ENCODE results near the gene INVS. TPM values are rescaled to one million over a fixed set of nuclear protein-coding genes. Genes with fewer than 3 reads are reported as not detected.

The INVS gene
- total and polyA plus RNA-seq, 4 donors, result 4.1 to 33.3 (median 13.1) TPM

DNA sequence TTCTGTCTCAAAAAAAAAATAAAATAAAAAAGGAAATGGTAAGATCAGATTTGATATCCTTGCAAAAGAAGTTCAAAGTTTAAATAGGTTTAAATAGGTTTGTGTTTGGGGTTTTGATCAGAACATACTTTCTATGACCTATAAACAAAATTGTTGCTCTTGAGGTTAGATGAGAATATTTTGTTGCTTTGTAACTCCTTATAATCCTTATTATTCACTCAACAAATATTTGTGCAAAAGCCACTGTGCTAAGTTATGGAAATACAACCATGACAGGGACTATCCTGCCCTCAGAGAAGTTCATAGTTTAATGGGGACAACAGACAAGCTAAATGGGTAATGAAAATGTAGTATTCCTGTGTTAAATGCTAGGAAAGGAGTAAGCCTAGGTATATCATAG is 71.5 kb downstream of the INVS start:
- no peak for ATAC-seq (ENCODE audit: low FRiP score)
- no peaks in the 10 kb centered on the region for H3K9me3 ChIP-seq (ENCODE audit: control insufficient read depth, low read length)
- peaks cover 0 to 1% of the 10 kb centered on the region in 2 donors for H3K27me3 ChIP-seq (ENCODE audit: control insufficient read depth in 1 of 2, insufficient read depth in 2 of 2, low read length in 1 of 2)
- no peak overlapping the region for H3K27ac ChIP-seq (ENCODE audit: low read depth in 1 of 2, low read length in 2 of 2)
- peaks cover 0 to 4% of the 10 kb centered on the region in 2 donors for H3K4me1 ChIP-seq (ENCODE audit: control insufficient read depth in 1 of 2, insufficient read depth in 2 of 2, low read length in 2 of 2)
- H3K4me3 ChIP-seq (ENCODE audit: low read length in 2 of 2), result no peak overlapping the region
- intact Hi-C loops (cut with DNase I), result no loop called here
- H3K36me3 ChIP-seq (ENCODE audit: control insufficient read depth in 1 of 2, insufficient read depth in 2 of 2, low read length in 1 of 2), result peaks cover 4 to 5% of the 10 kb centered on the region in 2 donors
- DNase-seq, result no peak

DNA sequence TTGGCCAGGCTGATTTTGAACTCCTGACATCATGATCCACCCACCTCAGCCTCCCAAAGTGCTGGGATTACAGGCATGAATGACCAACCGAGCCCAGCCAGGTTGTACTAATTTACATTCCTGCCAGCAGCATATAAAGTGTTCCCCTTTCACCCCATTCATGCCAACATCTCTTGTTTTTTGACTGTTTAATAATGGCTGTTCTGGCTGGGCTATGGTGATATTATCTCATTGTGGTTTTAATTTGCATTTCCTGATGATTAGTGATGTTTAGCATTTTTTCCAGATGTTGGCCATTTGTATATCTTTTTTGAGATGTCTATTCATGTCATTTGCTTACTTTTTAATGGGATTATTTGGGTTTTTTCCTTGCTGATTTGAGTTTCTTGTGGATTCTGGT is 87.3 kb downstream of the INVS start:
- intact Hi-C loops (cut with DNase I), result no loop called here
- no peak for ATAC-seq (ENCODE audit: low FRiP score)
- H3K27ac ChIP-seq (ENCODE audit: low read depth in 1 of 2, low read length in 2 of 2), result no peak overlapping the region
- no peaks in the 10 kb centered on the region for H3K36me3 ChIP-seq (ENCODE audit: control insufficient read depth in 1 of 2, insufficient read depth in 2 of 2, low read length in 1 of 2)
- no peaks in the 10 kb centered on the region for H3K4me1 ChIP-seq (ENCODE audit: control insufficient read depth in 1 of 2, insufficient read depth in 2 of 2, low read length in 2 of 2)
- H3K9me3 ChIP-seq (ENCODE audit: control insufficient read depth, low read length), result no peaks in the 10 kb centered on the region
- WGBS, 2 donors, result 86 to 90% methylated on average over 1 of the region's 1 CpG
- DNase-seq, result no peak
- H3K27me3 ChIP-seq (ENCODE audit: control insufficient read depth in 1 of 2, insufficient read depth in 2 of 2, low read length in 1 of 2), result no peaks in the 10 kb centered on the region
- no peak overlapping the region for H3K4me3 ChIP-seq (ENCODE audit: low read length in 2 of 2)

DNA sequence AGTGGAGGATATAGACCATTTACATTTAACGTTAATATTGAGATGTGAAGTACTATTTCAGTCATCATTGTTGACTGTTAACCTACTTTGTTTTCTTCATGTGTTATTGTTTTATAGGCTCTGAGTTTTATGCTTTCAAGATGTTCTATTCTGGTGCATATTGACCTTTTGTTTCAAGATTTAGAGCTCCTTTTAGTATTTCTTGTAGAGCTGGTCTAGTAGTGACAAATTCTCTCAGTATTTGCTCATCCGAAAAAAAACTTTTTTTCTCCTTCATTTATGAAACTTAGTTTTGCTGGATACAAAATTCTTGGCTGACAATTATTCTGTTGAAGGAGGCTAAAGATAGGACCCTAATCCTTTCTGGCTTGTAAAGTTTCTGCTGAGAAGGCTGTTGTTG is 91.3 kb downstream of the INVS start:
- no peaks in the 10 kb centered on the region for H3K27me3 ChIP-seq (ENCODE audit: control insufficient read depth in 1 of 2, insufficient read depth in 2 of 2, low read length in 1 of 2)
- no peak overlapping the region for H3K27ac ChIP-seq (ENCODE audit: low read depth in 1 of 2, low read length in 2 of 2)
- H3K36me3 ChIP-seq (ENCODE audit: control insufficient read depth in 1 of 2, insufficient read depth in 2 of 2, low read length in 1 of 2), result peaks cover 0 to 2% of the 10 kb centered on the region in 2 donors
- no peaks in the 10 kb centered on the region for H3K4me1 ChIP-seq (ENCODE audit: control insufficient read depth in 1 of 2, insufficient read depth in 2 of 2, low read length in 2 of 2)
- DNase-seq, result no peak
- H3K9me3 ChIP-seq (ENCODE audit: control insufficient read depth, low read length), result no peaks in the 10 kb centered on the region
- no peak for ATAC-seq (ENCODE audit: low FRiP score)
- peak overlapping the region in 1 of 2 donors; percentile 8 for H3K4me3 ChIP-seq (ENCODE audit: low read length in 2 of 2)
- intact Hi-C loops (cut with DNase I), result no loop called here
- 95 to 96% methylated on average over 2 of the region's 2 CpGs for WGBS, 2 donors

DNA sequence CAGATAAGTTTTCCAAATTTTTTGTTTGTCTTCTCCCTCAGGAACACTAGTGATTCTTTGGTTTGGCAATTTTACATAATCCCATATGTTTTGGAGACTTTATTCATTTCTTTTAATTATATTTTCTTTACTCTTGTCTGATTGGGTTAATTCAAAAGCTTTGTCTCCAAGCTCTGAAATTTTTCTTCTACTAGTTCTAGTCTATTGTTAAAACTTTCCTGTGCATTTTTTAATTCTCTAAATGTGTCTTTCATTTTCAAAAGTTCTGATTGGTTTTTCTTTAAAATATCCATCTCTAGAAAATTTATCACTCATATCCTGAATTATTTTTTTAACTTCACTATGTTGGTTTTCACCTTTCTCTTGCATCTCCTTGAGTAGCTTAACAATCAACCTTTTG is 92.2 kb downstream of the INVS start:
- H3K36me3 ChIP-seq (ENCODE audit: control insufficient read depth in 1 of 2, insufficient read depth in 2 of 2, low read length in 1 of 2), result peaks cover 0 to 2% of the 10 kb centered on the region in 2 donors
- DNase-seq (no peak), ATAC-seq (ENCODE audit: low FRiP score) (no peak)
- intact Hi-C loops (cut with DNase I), result no loop called here
- no peaks in the 10 kb centered on the region for H3K4me1 ChIP-seq (ENCODE audit: control insufficient read depth in 1 of 2, insufficient read depth in 2 of 2, low read length in 2 of 2)
- no peak overlapping the region for H3K27ac ChIP-seq (ENCODE audit: low read depth in 1 of 2, low read length in 2 of 2)
- H3K27me3 ChIP-seq (ENCODE audit: control insufficient read depth in 1 of 2, insufficient read depth in 2 of 2, low read length in 1 of 2), result no peaks in the 10 kb centered on the region
- H3K9me3 ChIP-seq (ENCODE audit: control insufficient read depth, low read length), result no peaks in the 10 kb centered on the region
- no peak overlapping the region for H3K4me3 ChIP-seq (ENCODE audit: low read length in 2 of 2)

DNA sequence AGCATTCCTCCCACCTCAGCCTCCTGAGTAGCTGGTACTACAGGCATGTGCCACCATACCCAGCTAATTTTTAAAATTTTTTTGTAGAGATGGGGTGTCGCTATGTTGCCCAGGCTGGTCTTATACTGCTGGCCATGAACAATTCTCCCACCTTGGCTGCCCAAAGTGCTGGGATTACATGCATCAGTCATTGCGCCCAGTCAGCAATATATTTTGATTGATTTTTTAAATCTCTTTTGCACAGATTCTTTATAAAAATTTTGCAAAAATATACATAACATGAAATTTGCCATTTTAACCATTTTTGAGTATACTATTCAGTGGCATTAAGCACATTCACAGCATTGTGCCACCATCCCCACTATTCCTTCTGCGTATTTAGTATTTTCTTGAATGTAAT is 94.0 kb downstream of the INVS start:
- no peaks in the 10 kb centered on the region for H3K4me1 ChIP-seq (ENCODE audit: control insufficient read depth in 1 of 2, insufficient read depth in 2 of 2, low read length in 2 of 2)
- DNase-seq, result no peak
- no peak for ATAC-seq (ENCODE audit: low FRiP score)
- 97 to 99% methylated on average over 3 of the region's 3 CpGs for WGBS, 2 donors
- no peaks in the 10 kb centered on the region for H3K27me3 ChIP-seq (ENCODE audit: control insufficient read depth in 1 of 2, insufficient read depth in 2 of 2, low read length in 1 of 2)
- peaks cover 0 to 2% of the 10 kb centered on the region in 2 donors for H3K36me3 ChIP-seq (ENCODE audit: control insufficient read depth in 1 of 2, insufficient read depth in 2 of 2, low read length in 1 of 2)
- H3K4me3 ChIP-seq (ENCODE audit: low read length in 2 of 2), result no peak overlapping the region
- intact Hi-C loops (cut with DNase I), result no loop called here
- no peaks in the 10 kb centered on the region for H3K9me3 ChIP-seq (ENCODE audit: control insufficient read depth, low read length)
- no peak overlapping the region for H3K27ac ChIP-seq (ENCODE audit: low read depth in 1 of 2, low read length in 2 of 2)

DNA sequence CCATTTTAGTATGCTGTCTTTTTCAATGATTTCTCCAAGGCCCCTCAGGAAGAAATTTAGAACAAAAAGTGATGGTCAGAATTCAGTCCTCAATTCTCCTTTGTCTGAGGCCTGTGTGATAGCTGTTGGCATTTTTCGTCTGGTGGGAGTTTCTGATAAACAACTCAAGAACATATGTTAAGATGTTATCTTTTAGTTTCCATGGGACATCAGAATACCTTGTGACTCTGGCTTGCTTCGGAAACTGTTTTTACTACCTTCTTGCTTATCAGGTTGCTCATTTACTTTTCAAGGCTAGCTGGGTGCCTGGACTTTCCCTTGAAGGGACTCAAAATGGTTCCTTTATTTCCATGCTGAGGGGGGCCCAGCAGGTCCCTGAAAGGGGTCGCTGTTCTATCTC is 97.2 kb downstream of the INVS start:
- H3K4me3 ChIP-seq (ENCODE audit: low read length in 2 of 2), result no peak overlapping the region
- ATAC-seq (ENCODE audit: low FRiP score) (no peak), DNase-seq (no peak)
- intact Hi-C loops (cut with DNase I), result no loop called here
- H3K9me3 ChIP-seq (ENCODE audit: control insufficient read depth, low read length), result no peaks in the 10 kb centered on the region
- WGBS, 2 donors, result 73 to 86% methylated on average over 3 of the region's 3 CpGs
- H3K27me3 ChIP-seq (ENCODE audit: control insufficient read depth in 1 of 2, insufficient read depth in 2 of 2, low read length in 1 of 2), result no peaks in the 10 kb centered on the region
- H3K36me3 ChIP-seq (ENCODE audit: control insufficient read depth in 1 of 2, insufficient read depth in 2 of 2, low read length in 1 of 2), result peaks cover 0 to 2% of the 10 kb centered on the region in 2 donors
- no peak overlapping the region for H3K27ac ChIP-seq (ENCODE audit: low read depth in 1 of 2, low read length in 2 of 2)
- H3K4me1 ChIP-seq (ENCODE audit: control insufficient read depth in 1 of 2, insufficient read depth in 2 of 2, low read length in 2 of 2), result no peaks in the 10 kb centered on the region

DNA sequence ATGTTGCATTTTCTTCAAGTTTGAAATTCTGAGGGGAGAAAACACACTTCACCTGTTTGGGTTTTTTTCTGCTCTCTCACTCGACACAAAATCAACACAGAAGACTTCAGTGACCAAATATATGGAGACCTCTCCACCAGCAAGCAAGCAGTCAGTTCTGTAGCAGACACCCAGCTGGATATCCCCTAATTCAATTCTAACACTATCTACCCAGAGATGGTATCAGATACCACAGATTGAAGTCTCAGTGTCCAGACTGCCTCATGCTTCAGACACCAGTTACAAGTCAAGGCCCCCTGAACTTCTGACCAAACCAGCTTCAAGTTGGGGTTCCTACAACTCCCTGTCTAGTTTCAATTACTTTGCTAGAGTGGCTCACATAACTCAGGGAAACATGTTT is 97.8 kb downstream of the INVS start:
- Histone ChIP-seq H3K9me3 (ENCODE audit: control insufficient read depth, low read length) (no peaks in the 10 kb centered on the region), H3K4me3 (ENCODE audit: low read length in 2 of 2) (no peak overlapping the region), H3K27me3 (ENCODE audit: control insufficient read depth in 1 of 2, insufficient read depth in 2 of 2, low read length in 1 of 2) (no peaks in the 10 kb centered on the region), H3K36me3 (ENCODE audit: control insufficient read depth in 1 of 2, insufficient read depth in 2 of 2, low read length in 1 of 2) (peaks cover 0 to 2% of the 10 kb centered on the region in 2 donors), H3K27ac (ENCODE audit: low read depth in 1 of 2, low read length in 2 of 2) (no peak overlapping the region), H3K4me1 (ENCODE audit: control insufficient read depth in 1 of 2, insufficient read depth in 2 of 2, low read length in 2 of 2) (no peaks in the 10 kb centered on the region)
- intact Hi-C loops (cut with DNase I), result no loop called here
- 69 to 80% methylated on average over 1 of the region's 1 CpG for WGBS, 2 donors
- ATAC-seq (ENCODE audit: low FRiP score) (no peak), DNase-seq (no peak)

DNA sequence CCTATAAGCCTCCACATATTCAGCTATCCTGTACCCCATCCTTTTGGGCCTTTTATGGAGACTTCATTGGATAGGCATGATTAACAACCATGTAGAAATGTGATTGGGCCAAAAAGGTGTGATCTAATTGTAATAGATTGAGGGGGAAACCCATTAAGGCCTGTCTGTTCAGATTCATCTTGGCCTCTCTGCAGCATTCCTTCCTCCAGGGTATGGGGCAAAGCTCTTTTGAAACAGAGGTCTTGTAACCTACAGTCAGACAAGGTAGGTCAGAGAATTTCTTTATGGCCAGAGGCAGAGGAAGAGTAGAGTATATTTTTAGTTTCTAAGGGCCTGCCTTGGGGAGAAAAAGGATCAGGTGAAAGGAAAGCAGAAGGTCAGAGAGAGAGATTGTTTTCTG is 98.5 kb downstream of the INVS start:
- Histone ChIP-seq H3K27ac (ENCODE audit: low read depth in 1 of 2, low read length in 2 of 2) (no peak overlapping the region), H3K36me3 (ENCODE audit: control insufficient read depth in 1 of 2, insufficient read depth in 2 of 2, low read length in 1 of 2) (peaks cover 0 to 2% of the 10 kb centered on the region in 2 donors), H3K4me1 (ENCODE audit: control insufficient read depth in 1 of 2, insufficient read depth in 2 of 2, low read length in 2 of 2) (no peaks in the 10 kb centered on the region), H3K27me3 (ENCODE audit: control insufficient read depth in 1 of 2, insufficient read depth in 2 of 2, low read length in 1 of 2) (no peaks in the 10 kb centered on the region), H3K4me3 (ENCODE audit: low read length in 2 of 2) (no peak overlapping the region), H3K9me3 (ENCODE audit: control insufficient read depth, low read length) (no peaks in the 10 kb centered on the region)
- ATAC-seq (ENCODE audit: low FRiP score) (no peak), DNase-seq (no peak)
- intact Hi-C loops (cut with DNase I), result no loop called here

DNA sequence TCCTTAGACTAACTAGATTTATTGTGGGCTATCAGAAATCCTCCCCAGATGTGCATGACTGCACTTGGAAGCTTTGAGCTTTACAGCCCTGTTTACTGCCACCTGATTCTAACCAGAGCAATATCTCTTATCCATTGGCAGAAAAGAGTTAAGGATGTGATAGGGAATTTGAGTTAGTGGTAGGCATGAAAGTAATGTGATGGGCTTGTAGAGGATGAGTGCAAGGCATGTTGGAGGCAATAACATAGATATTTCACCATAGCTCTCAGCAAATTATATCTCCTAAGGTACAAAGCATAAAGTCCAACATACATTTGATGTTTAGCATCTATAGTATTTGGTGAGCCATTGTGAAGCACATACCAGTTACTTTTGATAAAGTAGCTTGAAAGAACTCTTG is 103.8 kb downstream of the INVS start:
- intact Hi-C loops (cut with DNase I), result no loop called here
- H3K9me3 ChIP-seq (ENCODE audit: control insufficient read depth, low read length), result no peaks in the 10 kb centered on the region
- no peaks in the 10 kb centered on the region for H3K4me1 ChIP-seq (ENCODE audit: control insufficient read depth in 1 of 2, insufficient read depth in 2 of 2, low read length in 2 of 2)
- no peaks in the 10 kb centered on the region for H3K27me3 ChIP-seq (ENCODE audit: control insufficient read depth in 1 of 2, insufficient read depth in 2 of 2, low read length in 1 of 2)
- H3K27ac ChIP-seq (ENCODE audit: low read depth in 1 of 2, low read length in 2 of 2), result no peak overlapping the region
- no peak for DNase-seq
- H3K36me3 ChIP-seq (ENCODE audit: control insufficient read depth in 1 of 2, insufficient read depth in 2 of 2, low read length in 1 of 2), result no peaks in the 10 kb centered on the region
- H3K4me3 ChIP-seq (ENCODE audit: low read length in 2 of 2), result no peak overlapping the region
- no peak for ATAC-seq (ENCODE audit: low FRiP score)

All from aorta (tissue), 5 donors.